ENCODE results near the gene HMSD.
"Not testable (repeated sequence)": the region's sequence is repeated elsewhere in the genome, so short reads cannot be mapped to it uniquely, and the experiment has no call there.

HMSD gene, protein sequence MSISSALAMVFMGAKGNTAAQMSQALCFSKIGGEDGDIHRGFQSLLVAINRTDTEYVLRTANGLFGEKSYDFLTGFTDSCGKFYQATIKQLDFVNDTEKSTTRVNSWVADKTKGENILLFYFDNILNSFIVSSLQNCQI

DNA sequence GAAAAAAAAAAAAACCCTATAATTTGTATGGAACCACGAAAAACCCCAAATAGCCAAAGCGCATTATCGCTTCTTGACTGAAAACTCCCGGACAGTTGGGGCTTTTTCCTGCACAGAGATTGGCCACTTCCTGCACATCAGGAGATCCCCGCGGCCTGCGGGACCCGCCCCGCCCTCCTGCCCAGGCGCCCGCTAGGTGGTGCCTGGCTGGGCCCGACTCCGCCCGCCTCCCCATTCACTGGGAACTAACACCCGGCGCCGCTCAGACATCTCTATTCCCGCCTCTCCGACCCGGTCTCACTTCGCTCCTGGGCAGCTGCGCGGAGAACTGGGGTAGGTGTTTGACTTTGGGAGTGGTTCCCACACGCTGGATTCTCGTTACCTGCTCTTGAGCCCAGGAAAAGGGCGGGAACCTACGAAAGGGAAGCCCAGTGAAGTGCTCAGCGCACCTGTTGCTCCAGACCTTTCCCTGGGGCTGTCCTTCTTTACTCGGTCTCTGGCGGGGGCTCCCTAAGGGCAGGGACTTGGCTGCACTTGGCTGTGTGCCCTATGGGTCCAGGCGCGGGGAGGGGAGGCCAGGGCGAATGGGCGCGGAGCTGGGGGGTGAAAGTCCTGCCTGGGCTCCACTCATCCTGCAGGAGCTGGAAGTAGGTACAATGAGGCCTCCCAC, at the start of gene HMSD:
Gene HMSD, plus strand, starts transcription at position 234 of the 670 bp plus-strand sequence. CDS start 4,155 bp downstream, outside the sequence.
- peak; percentile 71 for DNase-seq (ENCODE audit: low read depth)

DNA sequence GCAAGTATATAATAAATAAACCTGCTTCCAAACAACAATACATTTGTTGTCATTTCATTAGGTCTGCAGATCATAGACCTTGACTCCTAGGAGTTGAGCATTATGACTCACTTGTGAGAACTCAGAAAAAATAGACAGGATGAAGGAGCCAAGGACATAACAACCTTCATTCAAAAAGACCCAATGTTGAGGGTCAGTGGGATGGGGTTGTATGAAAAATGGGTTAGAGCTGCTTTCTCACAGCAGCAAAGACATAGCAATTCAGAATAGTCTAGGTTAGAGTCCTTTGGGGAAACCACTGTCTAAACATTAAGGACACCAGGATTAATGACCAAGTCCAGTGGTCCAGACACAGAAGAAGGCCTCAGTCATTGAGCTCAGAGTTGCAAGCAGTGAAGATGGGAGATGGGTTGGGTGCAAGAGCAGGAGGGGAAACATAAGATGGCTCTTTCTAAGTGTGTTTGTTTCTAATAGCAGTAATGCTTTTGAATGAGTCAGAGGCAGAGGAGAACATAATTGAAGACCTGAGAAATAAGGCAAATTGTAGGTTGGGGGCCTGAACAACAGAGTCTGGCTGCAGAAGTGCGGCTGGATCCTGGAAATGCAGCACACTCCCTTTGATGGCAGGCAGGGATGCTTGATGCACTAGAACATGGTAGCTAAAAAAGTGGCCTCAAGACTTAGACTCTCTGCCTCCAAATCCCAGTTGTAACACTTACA, 45.1 kb upstream of the HMSD start:
- no peak for DNase-seq (ENCODE audit: low read depth)

DNA sequence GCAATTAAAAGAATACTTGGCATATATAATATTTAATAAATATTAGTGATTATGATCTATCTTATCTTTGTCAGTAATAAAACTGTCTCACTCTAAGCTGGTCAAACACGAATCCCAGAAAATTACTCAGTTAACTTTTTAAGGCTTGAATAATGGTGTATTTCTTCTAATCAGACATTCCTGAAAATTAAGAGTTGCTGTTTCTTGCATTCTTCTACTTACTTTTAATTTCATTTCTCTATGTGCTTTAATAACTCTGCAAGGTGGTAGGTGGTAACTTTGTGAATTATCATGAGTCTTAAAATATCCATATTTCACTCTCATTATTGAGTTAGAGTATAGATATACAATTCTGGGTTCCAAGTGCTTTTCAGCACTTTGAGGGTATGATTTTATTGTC, 44.4 kb upstream of the HMSD start:
- no peak for DNase-seq (ENCODE audit: low read depth)

DNA sequence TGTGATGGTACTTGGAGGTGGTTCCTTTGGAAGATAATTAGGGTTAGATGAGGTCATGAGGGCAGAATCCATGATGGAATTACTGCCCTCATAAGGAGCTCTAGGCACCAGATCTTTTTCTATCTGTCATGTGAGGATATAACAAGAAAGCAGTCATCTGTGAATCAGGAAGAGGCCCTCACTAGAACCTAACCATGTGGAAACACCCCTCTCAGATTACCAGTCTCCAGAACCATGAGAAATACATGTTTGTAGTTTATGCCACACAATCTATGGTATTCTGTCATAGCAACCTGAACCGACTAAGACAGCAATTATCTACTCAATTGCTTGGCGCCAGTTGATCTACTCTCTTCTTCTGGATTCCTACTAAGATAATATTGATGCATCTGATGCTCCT, 43.7 kb upstream of the HMSD start:
- no peak for DNase-seq (ENCODE audit: low read depth)

DNA sequence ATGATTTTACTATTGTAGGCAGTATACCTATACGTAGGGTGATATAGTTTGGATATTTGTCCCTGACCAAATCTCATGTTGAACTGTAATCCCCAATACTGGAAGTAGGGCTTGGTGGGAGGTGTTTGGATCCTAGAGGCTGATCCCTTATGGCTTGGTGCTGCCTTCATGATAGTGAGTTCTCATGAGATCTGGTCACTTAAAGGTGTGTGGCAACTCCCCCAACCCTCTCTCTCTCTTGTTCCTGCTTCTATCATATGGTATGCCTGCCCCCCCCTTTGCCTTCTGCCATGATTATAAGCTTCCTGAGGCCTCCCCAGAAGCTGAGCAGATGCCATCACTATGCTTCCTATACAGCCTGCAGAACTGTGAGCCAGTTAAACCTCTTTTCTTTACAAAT, 43.0 kb upstream of the HMSD start:
- no peak for DNase-seq (ENCODE audit: low read depth)

DNA sequence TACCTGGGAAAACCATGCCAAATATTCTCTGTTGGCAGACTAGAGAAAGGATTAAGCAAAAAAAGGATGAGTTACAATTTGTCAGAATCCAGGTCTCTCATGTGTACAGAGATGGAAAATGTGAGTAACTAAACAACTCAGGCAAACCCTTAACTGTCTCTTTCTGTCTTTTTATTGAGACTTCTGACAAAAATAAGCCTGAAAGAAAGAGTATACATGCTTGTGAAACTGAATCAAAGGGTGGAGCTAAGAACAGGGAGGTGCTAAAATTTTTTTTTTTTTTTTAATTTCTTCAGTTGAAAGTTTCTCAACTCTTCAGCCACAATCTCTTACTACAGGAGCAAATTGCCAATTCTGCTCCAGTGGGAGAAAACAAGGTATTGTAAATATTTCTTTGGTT, 41.4 kb upstream of the HMSD start, which contains the start of gene SERPINB10:
Gene SERPINB10, plus strand, starts transcription at position 295 of the 400 bp plus-strand sequence. CDS start 7,553 bp downstream, outside the sequence.
- DNase-seq (ENCODE audit: low read depth) = no peak

DNA sequence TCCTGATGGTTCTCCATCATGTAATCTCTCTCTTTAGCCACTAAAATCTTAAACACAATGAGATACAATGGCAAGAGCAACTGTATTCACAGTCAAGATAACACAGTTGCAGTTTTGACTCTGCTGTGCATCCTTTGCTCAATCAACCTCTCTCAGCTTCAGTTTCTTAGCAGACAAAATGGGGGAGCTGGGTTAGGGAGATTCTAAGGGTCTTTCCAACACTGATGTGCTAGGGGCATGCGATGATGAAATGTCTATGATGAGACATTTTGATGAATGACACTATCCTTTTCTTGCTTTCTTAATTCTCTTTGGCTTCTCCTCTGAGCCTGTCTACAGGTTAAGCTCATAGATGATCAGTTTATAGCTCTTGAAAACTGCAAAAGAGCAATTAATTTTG, 40.2 kb upstream of the HMSD start:
- DNase-seq (ENCODE audit: low read depth) = no peak

DNA sequence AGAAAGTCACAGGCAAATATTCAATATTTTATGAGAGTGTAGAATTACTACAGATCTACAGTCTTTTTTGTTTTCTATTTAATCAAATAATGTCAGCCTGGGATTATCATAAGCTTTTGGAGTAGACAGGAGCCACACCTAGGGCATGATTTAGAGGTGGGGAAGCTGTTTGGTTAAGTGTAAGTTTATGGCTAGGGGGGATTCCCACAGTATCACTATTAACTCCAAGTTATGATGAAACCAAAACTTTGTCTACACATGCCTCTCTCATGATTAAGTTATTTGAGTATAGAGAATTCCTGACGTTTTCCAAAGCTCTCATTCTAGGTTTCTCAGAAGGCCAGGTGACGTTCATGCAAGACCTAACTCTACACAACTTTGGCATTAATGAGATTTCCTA, 39.2 kb upstream of the HMSD start:
- DNase-seq (ENCODE audit: low read depth) = no peak

DNA sequence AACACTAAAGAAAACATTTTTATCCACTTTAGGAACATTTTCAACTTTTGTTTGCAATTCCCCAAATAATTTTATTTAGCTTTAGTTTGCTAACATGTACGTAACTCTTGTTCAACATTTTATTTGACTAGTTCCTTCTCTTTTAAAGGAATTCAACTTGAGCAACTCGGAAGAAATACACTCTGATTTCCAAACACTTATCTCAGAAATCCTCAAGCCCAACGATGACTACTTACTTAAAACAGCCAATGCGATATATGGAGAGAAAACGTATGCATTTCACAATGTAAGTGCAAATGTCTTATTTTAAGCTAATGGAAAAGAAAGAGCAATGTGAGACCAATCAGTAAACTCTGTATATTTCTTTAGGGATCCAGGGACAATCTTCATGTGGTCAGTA, 31.3 kb upstream of the HMSD start:
- no peak for DNase-seq (ENCODE audit: low read depth)

DNA sequence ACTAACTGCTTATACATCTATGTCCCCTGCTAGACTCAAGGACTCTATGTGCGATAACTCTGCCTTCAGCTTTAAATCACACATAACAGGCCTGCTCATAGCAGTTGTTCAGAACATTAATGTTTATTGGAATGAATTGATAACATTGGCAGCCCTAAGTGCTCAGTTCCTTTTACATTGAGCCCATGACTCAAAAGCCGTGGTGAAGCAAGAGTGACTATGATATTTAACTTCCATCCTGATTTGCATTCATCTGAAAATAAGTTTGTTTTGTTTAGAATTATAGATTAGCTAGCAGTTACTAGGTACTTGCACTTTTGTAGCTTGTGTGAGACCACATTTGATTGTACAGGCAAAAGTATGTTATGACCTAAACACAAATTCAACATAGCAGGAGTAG, 27.1 kb upstream of the HMSD start:
- no peak for DNase-seq (ENCODE audit: low read depth)

DNA sequence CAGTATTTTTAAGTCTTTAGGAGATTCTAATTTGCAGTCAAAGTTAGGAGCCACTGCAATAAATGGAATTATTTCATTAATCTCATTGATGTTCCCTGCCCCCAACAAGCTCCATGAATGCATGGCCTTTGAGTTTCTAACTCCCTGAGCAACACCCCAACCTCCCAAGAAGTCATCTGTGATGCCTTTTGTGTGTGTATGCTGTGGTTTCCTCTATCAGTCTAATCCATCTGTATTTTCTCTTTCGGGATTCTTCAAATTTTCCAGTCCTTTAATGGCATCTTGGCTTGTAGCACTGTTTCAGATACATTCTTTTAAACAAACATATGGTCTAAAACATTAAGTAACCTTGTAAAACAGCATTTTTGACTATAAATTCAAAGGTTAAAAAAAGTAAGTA, 24.6 kb upstream of the HMSD start:
- no peak for DNase-seq (ENCODE audit: low read depth)

DNA sequence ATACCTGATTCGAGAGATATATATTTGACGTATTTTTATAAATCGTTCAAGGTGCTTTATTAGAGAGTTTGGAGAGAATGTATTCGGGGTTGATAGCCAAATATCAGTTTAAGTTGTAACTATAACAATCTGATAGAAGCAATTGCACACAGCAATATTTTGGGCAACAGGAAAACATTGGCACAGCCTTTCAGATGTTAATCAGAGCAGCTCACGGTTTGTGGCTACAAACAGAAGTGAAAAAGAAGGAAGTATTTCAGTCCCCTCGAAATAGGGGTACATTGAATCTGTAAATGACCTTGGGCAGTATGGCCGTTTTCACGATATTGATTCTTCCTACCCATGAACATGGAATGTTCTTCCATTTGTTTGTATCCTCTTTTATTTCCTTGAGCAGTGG, 20.8 kb upstream of the HMSD start:
- DNase-seq (ENCODE audit: low read depth) = no peak

DNA sequence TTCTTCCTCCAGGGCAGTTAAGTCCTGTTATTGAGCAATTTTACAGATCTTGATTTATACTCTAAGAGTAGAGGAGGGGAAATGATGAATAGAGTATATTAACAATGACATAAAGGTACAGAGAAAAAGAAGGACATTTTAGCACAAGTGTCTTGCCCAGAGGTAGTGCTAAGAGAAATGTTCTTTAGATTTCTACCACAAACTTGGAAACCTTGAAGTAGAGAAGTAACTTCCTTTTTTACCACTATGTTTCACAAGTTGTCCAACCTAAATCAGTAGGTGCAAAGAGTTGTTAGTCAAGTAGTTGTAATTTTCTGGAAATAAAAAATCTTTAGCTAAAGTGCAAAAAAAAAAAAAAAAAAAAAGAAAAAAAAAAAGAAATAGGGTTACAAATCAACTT, 19.7 kb upstream of the HMSD start:
- DNase-seq (ENCODE audit: low read depth) = not testable (repeated sequence)

DNA sequence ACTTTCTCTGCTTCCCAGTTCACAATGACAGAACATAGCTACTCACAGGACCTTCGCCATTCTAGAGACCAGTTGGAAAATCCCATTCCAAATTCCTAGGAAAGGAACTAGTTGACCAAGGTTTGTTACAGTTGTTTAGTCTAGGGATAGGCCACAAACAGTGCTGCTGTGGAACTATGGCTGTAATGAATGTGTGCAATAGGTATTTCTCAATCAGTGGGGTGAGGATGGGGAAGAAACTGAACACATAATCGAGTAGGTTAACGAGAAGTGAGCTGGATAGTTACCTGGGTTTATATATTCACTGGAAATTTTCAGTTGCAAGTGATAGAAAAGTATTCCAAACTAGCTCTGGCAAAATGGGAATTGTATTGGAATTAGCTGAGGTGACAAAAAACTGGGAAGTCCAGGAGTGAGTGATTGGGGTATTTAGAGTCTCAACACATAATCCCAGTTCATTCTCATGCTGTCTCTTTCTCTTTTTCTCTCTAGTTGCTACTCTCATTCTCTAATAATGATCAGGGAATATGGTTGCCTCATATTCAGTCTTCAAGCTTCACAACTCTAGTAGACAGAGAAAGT, 18.2 kb upstream of the HMSD start:
- no peak for DNase-seq (ENCODE audit: low read depth)

DNA sequence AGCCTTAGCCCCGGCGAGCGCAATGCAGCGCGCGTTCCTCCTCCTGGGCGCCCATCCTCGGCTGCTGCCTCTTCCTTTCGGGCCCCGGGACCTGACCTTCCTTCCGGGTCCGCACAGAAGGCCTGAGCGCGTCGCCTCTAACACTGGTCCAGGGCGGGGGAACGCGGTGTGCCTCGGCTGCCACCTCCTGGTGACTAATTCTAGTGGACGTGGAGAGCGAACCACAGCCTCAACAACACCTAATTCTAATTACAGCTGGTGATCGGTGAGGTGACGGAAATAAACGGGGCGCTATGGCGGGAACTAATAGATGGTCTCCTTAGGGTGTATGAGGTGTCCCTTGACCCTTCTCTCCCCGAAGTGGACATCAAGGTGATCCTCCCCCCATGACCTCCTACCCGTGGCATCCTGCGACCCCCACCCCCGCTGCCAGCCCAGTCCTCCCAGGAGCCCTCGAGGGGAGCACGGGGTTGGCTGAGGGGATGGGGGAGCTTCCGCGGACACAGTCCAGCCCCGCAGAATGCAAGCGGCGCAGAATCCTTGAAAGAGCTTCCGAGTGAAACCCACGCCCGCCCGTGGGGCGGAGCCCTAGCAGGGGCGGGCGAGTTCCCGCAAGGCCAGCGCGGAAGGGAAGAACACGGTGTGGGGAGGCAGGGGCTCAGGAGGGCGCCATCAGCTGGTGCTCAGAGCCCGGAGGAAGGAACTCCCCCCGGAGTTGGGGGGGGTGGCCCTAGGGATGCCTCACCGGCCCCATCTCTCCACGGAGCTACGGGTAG, 12.8 kb upstream of the HMSD start:
- DNase-seq (ENCODE audit: low read depth) = peak; percentile 52

DNA sequence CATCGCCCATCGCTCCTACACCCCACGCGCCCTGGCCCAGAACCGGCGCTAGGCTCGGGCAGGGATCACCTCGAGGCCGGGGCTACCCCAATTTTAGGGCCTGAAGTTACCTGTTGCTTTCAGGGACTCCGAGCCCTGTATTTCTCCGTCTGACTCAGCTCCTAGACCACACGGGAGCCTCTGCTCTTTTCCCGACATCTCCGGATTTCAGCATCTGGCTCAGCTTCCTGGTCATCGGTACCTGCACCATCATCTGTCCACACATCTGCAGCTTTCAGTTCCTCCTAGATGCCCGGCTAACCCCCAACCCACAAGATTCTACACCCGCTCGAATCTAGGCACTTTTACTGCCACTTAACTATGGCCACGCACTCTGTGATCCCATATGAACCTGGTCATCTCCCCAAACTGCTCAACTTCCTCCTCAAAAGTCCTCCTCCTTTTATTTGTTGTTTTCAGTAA, 12.1 kb upstream of the HMSD start:
- DNase-seq (ENCODE audit: low read depth) = no peak

DNA sequence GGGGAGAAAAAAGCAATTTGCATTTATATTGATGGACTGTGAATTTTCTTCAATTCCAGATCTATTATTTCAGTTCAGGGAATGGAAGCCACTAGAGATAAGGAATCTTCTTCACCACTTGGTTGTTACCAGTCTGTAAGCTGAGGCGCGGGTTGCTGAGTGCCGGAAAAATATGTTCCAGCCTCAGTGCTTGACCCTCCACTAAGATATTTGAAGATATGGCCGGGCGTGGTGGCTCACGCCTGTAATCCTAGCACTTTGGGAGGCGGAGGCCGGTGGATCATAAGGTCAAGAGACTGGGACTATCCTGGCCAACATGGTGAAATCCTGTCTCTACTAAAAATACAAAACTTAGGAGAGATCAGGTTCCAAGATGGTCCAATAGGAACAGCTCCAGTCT, 9.1 kb upstream of the HMSD start:
- DNase-seq (ENCODE audit: low read depth) = no peak

DNA sequence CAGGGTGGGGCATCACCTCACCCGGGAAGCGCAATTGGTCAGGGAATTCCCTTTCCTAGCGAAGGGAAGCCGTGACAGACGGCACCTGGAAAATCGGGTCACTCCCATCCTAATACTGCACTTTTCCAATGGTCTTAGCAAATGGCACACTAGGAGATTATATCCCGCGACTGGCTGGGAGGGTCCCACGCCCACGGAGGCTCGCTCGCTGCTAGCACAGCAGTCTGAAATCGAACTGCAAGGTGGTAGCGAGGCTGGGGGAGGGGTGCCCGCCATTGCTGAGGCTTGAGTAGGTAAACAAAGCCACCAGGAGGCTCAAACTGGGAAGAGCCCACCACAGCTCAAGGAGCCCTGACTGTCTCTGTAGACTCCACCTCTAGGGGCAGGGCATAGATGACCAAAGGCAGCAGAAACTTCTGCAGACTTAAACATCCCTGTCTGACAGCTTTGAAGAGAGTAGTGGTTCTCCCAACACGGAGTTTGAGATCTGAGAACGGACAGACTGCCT, 8.5 kb upstream of the HMSD start:
- DNase-seq (ENCODE audit: low read depth) = not testable (repeated sequence)

DNA sequence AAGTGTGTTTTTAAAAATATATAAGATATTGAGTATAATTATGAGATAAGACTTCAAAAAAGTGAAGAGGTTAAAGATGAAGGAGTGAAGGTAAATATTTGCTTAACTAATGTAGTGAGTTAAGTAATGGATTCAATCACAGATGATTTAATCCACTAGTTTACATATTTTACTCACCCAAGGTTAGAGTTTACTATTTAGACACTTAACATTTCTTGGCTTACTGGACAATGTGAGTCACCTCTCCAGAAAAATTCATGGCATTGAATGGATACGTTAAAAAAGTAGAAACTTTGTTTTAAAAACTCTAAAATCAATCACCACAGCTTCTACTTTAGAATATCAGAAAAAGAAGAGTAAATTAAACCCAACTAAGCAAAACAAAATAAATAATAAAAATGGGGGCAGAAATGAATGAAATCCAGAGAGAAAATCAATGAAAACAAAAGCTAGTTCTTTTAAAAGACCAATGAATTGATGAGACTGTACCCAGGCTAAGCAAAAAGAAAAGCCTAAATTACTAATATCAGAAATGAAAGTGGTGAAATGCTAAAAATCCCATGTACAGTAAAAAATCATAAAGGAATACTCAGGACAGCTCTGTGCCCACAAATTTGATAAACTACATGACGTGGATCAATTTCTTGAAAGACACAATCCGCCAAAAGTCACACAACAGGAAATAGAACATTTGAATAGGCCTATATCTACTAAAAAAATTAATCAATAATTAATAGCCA, 1.9 kb upstream of the HMSD start:
- DNase-seq (ENCODE audit: low read depth) = no peak

DNA sequence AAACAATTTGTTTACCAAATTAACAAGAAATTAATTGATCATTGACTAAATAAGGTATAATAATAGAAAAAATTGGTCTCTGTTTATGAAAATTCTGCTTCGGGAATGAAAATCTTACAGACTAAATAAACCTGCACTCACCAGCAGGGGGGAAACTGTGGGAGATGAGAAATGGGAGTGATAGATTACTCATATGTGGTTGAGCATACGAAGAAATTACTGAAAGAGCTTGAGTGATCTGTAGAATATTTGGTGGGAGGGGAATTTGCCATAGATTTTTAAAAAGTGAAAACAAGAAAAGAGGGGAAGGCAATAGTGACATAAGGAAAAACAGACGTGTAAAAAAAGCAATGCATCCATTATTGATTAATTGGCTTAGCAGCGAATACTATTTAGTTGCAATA, 2.2 kb downstream of the HMSD start:
- DNase-seq (ENCODE audit: low read depth) = peak; percentile 15

DNA sequence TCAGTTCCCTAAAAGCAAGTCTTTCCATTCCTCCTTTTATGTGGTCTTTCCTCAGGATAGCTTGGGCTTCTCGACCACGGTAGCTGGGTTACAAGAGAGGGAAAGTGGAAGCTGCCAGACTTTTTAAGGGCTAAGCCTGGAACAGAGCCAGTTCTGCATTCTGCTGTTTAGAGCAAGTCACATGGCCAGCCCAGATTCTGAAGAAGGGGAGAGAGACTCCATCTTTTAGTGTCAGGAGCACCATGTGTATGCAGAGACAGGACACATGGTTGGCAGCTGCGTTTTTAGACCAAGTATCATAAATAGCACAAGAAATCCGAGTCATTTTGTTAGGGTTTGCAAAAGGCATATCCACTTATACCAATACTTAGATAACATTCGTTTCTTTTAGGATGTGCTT, 4.7 kb downstream of the HMSD start:
- DNase-seq (ENCODE audit: low read depth) = no peak
